Ramos (cell line): Measurements from ENCODE around the gene SCAPER.
"Not testable (repeated sequence)": the region's sequence is repeated elsewhere in the genome, so short reads cannot be mapped to it uniquely, and the experiment has no call there.

Experiments
- in situ Hi-C: fragments of 300-500 bp; cut with MboI; formaldehyde crosslinking; loops from one replicate; pipeline ENCODE4 v1.14.3; 2022; ENCODE audit warnings: low sequenced_read_pairs; ENCODE audit not compliant: unreplicated experiment

SCAPER gene

GRCh38 chr15:76311100-76311953 is 593.8 kb downstream of the SCAPER start, which contains the start of gene ETFA:
ETFA (minus strand) TSS chr15:76311469; CDS start chr15:76311388, 81 bp downstream.
- in situ Hi-C loops = no loop called here

- in situ Hi-C loops = no loop called here
These were observed 594.6 kb downstream of the SCAPER start for GRCh38 chr15:76310475-76311099.

DNA sequence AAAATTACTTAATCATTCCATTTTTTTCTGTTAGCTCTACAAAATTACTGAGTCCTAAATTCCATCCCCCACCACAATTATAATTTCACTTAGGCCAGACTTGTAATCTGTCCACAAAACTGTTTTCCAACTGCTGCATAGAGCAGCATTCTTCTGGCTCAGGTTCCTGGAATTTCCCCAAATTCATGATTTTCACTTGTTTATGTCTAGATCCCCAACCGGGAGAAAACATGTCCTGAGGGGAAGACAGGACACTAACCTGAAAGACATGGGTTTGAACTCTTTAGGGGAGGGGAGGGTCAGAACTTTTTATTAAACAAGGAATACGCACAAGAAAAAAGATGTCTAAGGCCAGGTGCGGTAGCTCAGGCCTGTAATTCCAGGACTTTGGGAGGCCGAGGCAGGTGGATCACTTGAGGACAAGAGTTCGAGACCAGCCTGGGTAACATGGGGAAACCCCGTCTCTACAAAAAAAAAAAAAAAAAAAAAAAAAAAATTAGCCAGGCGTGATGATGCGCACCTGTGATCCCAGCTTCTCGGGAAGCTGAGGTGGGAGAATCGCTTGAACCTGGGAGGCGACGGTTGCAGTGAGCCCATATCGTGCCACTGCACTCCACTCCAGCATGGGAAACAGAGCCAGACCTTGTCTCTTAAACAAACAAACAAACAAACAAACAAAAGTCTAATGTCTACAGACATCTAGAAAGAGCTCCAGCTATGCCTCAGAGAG is 595.4 kb downstream of the SCAPER start:
- in situ Hi-C loops = no loop called here

DNA sequence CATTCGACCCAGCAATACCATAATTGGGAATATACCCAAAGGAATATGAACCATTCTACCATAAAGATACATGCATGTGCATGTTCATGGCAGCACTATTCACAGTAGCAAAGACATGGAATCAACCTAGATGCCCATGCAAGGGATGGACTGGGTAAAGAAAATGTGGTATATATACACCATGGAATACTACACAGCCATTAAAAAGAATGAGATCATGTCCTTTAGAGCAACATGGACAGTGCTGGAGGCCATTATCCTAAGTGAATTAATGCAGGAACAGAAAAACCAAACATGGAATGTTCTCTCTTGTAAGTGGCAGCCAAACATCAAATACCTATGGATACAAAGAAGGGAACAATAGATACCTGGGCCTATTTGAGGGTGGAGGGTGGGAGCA is 601.2 kb downstream of the SCAPER start:
- in situ Hi-C loops = no loop called here

GRCh38 chr15:76299786-76300185 is 605.4 kb downstream of the SCAPER start:
- in situ Hi-C loops = no loop called here

DNA sequence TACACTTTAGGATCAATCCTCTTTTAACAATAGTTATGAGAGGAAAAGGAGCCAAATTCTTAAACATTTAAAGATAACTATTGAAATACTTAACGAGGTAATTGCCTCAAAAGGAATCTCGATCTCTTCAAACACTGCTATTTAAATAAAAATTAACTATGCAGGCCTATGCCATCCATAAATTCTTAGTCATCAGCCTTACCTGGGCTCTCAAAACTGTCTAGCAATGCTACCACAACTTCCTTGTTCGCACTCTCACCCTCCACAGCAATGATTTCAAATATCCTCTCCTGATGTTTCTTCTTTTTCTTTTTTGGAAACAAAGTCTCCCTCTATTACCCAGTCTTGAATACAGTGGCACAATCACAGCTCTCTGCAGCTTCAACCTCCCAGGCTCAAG is 606.2 kb downstream of the SCAPER start:
- in situ Hi-C loops = no loop called here

GRCh38 chr15:76297951-76298350 is 607.2 kb downstream of the SCAPER start:
- in situ Hi-C loops = not testable (repeated sequence)
